Posterior cingulate gyrus (tissue), 11 donors: ENCODE measurements around the gene ANXA2.

Experiments
- DNase-seq, 10 donors: peaks; one replicate each; pipeline versions ENCODE4 v3.0.0 to v3.0.0-alpha.2; 2020 to 2021; ENCODE audit warnings: mixed read lengths in 3 of 10
- intact Hi-C: fragments of 100-400 bp; cut with DNase I; formaldehyde crosslinking; loops from one replicate; pipeline ENCODE4 v1.15.1; 2023

The ANXA2 gene

DNA sequence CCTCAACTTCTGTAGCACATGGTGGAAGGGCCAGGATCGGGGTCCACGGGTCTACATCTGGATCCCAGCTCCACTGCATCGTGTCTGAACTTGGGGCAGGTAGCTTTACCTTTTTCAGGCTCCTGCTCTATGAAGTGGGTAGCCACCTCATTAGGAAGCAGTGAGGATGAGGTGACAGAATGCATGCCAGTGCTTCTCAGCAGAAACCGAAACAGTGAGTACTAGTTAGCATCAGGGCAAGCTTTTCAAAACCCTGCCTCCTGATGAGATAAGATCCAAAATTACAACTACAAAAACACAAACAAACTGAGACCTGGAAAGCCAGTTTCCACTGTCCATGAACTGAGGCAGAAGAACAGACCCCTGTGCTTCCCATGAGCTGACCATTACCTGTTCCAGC, 77.4 kb downstream of the ANXA2 start:
- intact Hi-C loops, result loop anchor here (10.0 kb wide), 2 partner anchors 566 to 626 kb away; no protein-coding TSS in a partner anchor
- DNase-seq, result no peak

DNA sequence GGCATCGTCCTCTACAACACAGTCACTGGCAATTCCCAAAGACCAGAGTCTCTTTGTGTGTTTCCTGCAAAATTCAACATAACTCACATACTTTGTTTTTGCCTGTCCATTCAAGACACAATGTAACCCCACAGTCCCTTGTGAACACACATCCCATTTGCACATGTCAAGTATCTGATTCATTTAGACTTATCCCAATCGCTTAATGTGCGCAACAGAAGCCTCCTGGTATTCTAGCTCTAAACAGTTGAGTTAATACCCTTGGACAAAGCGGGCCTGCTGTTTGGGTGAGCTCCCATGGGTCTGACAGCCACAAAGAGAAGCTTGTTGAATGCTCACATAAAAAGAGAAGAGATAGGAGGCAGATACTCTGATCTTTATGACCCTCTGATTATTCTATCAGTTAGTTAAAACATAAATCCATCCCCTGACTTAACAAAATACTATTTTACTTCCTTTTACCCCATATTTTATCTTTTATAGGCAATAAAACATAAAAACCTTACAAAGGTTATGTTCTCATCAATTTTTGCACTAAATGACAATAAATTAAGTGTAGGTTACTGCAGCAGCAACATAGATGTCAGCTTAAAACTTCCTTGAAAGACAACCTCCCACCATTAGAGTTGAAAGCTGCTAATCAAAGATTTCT, 79.4 kb downstream of the ANXA2 start:
- intact Hi-C loops, result no loop called here
- no peak for DNase-seq

DNA sequence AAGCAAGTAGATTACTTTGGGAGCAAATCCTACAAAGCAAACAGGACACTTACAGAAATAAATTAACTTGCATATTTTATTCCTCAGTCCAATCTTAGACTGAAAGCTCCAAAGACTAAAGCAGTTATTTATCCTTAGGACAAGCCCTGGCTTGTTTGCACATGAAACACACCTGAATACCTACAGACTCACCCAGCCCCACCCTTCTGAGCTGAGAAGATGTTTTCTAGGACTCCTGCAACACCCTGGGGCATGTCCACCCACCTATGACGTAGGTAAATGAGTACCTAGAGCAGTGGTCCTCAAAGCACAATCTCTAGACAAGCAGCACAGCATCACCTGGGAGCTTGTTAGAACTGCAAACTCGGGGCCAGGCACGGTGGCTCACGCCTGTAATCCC, 80.8 kb downstream of the ANXA2 start:
- intact Hi-C loops, result no loop called here
- no peak for DNase-seq

DNA sequence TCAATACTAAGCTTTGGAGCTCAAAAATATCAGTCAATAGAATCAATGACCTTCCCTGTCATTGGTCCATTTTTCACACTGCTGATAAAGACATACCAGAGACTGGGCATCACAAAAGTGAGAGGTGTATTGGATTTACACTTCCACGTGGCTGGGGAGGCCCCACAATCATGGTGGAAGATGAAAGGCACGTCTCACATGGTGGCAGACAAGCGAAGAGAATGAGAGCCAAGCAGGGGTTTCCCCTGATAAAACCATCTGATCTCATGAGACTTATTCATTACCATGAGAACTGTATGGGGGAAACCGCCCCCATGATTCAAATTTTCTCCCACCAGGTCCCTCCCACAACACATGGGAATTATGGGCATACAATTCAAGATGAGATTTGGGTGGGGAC, 81.9 kb downstream of the ANXA2 start:
- intact Hi-C loops, result no loop called here
- DNase-seq, result no peak

DNA sequence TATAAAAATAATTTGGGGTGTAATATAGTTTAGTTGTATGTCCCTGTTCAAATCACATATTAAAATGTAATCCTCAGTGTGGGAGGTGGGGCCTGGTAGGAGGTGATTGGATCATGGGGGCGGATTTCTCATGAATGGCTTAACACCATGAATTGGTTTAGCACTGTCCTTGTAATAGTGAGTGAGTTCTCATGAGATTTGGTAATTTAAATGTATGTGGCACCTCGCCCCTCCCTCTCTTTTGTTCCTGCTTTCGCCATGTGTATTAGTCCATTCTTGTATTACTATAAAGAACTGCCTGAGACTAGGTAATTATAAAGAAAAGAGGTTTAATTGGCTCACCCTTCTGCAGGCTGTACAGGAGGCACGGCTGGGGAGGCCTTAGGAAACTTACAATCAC, 83.9 kb downstream of the ANXA2 start:
- no peak for DNase-seq
- intact Hi-C loops, result no loop called here

DNA sequence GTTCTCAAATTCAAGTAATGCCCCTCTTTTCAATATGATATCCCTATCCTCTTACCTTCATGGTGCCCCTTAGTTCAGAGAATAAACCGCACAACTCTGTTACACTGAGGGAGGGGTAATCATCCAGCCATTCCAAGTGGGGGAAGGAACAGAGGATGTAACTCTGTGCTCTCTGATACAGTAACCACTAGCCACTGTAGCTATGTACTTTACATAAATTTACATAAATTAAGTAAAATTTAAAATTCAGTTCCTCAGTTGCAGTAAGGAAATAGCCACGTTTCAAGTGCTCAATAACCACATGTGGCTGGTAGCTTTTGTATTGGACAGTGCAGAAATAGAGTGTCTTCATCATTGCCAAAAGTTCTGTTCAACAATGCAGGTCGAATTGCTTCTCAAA, 90.8 kb downstream of the ANXA2 start:
- DNase-seq, result no peak
- intact Hi-C loops, result no loop called here

DNA sequence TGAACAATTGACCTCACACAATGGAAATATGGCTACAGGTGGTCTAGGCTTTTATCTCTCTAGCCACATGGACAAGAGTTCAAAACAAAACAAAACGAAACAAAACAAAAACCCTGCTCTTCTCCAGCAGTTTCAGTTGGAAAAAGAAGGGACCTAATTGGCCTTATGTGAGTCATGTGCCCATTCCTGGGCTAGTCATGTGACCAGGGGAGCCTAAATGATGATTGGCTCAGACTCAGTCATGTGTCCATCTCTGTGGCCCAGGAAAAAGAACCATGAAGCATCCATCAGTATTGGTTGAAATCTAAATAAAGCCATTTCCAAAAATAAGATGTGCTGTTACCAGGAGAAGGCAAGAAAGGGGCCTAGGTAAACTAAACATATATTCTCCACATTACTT, 96.8 kb downstream of the ANXA2 start:
- no peak for DNase-seq
- intact Hi-C loops, result no loop called here

DNA sequence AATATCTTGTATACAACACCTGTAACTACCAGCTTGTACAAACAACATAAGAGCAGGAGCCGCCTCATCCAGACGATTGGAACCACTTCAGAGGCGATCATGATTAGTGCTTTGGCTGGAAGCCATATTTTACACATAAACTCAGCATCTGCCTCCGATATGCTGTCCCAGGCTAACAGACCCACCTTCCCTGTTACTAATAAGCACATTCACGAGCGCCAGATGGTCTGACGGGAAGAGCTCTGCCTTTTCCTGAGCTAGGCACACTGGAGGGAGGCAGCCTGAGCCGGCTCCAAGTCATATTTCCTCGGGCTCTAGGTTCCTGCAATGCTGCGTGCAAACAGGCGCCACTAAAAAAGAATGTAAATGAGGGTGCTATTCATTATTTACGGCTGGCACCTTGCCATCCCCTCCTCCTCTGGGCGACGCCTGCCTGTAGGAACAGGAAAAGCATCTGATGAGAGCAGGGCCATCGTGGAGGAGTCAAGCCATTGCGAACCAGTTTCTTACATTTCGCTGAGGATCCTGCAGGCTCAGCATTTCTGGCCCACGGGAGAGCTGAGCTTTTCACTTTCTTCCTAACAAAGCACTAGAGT, 98.2 kb downstream of the ANXA2 start:
- intact Hi-C loops, result no loop called here
- DNase-seq, result peak in 6 of 10 donors; percentile 10 to 82 (median 36)
